ENCODE measurements around the gene RAX2. TPM values are rescaled to one million over a fixed set of nuclear protein-coding genes. Genes with fewer than 3 reads are reported as not detected.

The RAX2 gene
- total RNA-seq, 1 donor from 2014 or later: not detected

DNA sequence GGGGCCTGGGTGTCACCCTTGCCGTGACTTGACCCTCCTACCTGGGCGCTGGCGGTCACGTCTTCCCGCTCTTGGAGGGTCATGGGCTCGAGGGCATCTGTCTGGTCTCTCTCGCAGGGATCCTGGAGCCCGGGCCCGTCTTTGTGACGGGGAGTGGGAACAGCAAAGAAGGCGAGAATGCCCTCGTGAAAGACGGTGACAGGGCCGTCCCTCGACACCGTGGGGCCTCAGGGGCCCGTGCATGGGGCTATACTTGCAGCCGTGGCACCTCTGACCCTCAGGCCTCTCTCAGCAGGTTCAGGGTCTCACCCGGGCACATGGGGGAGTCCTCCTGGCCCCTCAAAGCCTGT is 35.1 kb upstream of the RAX2 start:
- no peaks in the 10 kb centered on the region for H3K4me1 ChIP-seq
- H3K9me3 ChIP-seq: no peaks in the 10 kb centered on the region
- DNase-seq (ENCODE audit: extremely low spot score in 2 of 2): no peak
- H3K4me3 ChIP-seq: no peak overlapping the region
- intact Hi-C loops (cut with DNase I): no loop called here
- H3K27ac ChIP-seq: no peak overlapping the region
- TF ChIP-seq POLR2A (IDR thresholded peaks at IDR 0.05): no peak
- no peak for TF ChIP-seq POLR2AphosphoS5 (IDR thresholded peaks at IDR 0.05; ENCODE audit: insufficient read depth in 1 of 2, low read depth in 1 of 2)
- TF ChIP-seq, protein P1, sequence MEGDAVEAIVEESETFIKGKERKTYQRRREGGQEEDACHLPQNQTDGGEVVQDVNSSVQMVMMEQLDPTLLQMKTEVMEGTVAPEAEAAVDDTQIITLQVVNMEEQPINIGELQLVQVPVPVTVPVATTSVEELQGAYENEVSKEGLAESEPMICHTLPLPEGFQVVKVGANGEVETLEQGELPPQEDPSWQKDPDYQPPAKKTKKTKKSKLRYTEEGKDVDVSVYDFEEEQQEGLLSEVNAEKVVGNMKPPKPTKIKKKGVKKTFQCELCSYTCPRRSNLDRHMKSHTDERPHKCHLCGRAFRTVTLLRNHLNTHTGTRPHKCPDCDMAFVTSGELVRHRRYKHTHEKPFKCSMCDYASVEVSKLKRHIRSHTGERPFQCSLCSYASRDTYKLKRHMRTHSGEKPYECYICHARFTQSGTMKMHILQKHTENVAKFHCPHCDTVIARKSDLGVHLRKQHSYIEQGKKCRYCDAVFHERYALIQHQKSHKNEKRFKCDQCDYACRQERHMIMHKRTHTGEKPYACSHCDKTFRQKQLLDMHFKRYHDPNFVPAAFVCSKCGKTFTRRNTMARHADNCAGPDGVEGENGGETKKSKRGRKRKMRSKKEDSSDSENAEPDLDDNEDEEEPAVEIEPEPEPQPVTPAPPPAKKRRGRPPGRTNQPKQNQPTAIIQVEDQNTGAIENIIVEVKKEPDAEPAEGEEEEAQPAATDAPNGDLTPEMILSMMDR (IDR thresholded peaks at IDR 0.05): no peak
- H3K36me3 ChIP-seq: no peaks in the 10 kb centered on the region
- no peaks in the 10 kb centered on the region for H3K27me3 ChIP-seq

DNA sequence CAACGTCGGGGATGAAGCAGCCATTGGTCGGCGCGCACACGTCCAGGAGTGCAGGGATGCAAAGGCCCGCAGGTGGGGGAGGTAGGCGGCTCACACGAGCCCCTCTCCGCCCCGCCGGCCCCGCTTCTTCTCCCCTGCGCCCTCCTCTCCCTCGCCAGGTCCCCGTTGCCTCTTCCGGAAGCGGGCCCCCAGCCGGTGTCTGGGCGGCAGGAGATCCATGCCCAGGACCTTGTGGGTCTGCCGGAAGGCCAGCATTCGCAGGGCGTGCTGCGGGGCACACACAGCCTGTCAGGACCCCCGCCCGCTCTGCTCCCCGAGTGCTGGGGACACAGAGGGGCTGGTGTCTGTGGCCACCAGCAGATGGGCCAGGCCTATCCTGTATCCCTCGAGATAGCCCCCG is 33.8 kb upstream of the RAX2 start:
- TF ChIP-seq POLR2A (IDR thresholded peaks at IDR 0.05) (no peak), POLR2AphosphoS5 (IDR thresholded peaks at IDR 0.05; ENCODE audit: insufficient read depth in 1 of 2, low read depth in 1 of 2) (no peak)
- TF ChIP-seq, protein P1 (IDR thresholded peaks at IDR 0.05): no peak
- no peaks in the 10 kb centered on the region for H3K27me3 ChIP-seq
- H3K36me3 ChIP-seq: no peaks in the 10 kb centered on the region
- no peak for DNase-seq (ENCODE audit: extremely low spot score in 2 of 2)
- H3K9me3 ChIP-seq: no peaks in the 10 kb centered on the region
- intact Hi-C loops (cut with DNase I): no loop called here
- no peak overlapping the region for H3K27ac ChIP-seq
- no peak overlapping the region for H3K4me3 ChIP-seq
- H3K4me1 ChIP-seq: peaks cover 12% of the 10 kb centered on the region

DNA sequence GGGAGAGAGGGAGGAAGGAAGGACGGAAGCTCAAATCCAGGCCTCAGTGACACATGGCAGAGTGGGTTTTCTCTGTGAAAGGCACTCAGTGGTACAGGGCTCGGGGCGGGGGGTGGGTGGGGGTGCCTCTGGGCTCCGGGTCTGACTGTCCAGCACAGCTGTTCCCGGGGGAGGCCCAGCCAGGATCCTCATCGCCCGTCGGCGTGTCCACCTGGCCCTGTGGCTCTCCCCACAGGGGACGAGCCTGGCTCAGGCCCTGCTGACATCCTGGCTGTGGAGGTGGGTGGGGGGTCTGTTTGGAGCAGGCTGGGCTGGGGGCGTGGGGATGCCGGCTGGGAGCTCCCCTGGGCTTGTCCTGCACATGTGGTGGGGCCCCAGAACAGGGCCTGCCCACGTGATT is 32.4 kb upstream of the RAX2 start:
- Histone ChIP-seq H3K27me3 (no peaks in the 10 kb centered on the region), H3K27ac (no peak overlapping the region), H3K9me3 (no peaks in the 10 kb centered on the region), H3K4me1 (peaks cover 12% of the 10 kb centered on the region), H3K36me3 (no peaks in the 10 kb centered on the region), H3K4me3 (no peak overlapping the region)
- no peak for DNase-seq (ENCODE audit: extremely low spot score in 2 of 2)
- no peak for TF ChIP-seq POLR2AphosphoS5 (IDR thresholded peaks at IDR 0.05; ENCODE audit: insufficient read depth in 1 of 2, low read depth in 1 of 2)
- no peak for TF ChIP-seq POLR2A (IDR thresholded peaks at IDR 0.05)
- TF ChIP-seq, protein P1 (IDR thresholded peaks at IDR 0.05): no peak
- intact Hi-C loops (cut with DNase I): no loop called here

DNA sequence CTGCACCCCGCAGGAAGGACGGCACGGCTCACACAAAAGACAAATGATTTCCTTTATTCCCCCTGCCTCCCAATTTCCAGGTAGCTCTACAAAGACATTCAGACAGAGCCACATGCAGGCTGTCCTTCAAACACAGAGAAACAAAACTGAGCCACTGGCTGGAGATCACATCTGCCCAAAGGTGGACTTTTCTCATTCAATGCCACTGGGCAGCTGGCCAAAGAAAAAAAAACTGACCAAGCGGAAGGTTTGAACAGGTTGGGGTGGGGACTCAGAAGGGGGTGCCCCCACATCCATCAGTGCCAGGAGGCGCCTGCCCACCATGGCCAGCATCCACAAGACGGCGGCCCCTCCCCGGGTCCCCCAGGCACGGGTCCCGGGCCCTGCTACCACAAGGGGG is 32.0 kb upstream of the RAX2 start:
- DNase-seq (ENCODE audit: extremely low spot score in 2 of 2): no peak
- Histone ChIP-seq H3K36me3 (no peaks in the 10 kb centered on the region), H3K4me3 (no peak overlapping the region), H3K9me3 (no peaks in the 10 kb centered on the region), H3K4me1 (peaks cover 12% of the 10 kb centered on the region), H3K27ac (no peak overlapping the region), H3K27me3 (no peaks in the 10 kb centered on the region)
- no peak for TF ChIP-seq POLR2AphosphoS5 (IDR thresholded peaks at IDR 0.05; ENCODE audit: insufficient read depth in 1 of 2, low read depth in 1 of 2)
- no peak for TF ChIP-seq POLR2A (IDR thresholded peaks at IDR 0.05)
- TF ChIP-seq, protein P1 (IDR thresholded peaks at IDR 0.05): no peak
- intact Hi-C loops (cut with DNase I): no loop called here

DNA sequence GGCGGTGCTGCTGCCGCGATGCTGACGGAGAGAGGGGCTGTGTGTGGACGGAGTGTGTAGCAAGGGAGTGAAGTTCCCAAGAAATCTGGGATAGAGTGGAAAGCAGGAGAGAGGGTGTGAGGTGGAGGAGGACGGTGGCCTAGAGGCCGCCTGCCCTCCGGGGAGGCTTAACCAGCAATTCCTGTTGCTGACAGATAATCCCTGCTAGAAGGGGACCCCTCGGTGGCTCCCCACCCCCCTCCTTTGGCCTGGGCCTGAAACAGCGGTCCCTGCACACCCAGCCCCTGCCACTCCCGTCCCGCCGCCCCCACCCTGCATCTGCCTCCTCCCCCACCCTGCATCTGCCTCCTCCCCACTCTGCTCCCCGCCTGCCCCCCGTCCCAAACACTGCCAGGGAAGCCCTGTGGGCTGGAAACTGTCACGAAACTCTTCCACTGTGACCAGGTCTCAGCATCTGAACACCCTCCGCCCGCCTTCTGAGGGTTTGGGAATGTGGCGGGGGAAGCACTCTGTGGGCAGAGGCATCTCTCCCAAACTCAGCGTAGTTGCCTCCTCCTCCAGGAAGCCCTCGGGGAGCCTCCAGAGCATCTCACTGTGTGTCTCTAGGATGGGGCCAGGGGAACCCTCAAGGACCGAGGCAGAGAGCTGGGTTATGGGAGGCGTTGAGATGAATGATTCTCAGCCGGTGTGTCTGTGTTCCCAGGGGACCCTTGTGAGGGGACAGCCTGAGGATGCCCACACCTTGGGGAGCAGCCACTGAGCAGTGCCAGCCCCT is 31.3 kb upstream of the RAX2 start:
- Histone ChIP-seq H3K27ac (no peak overlapping the region), H3K9me3 (no peaks in the 10 kb centered on the region), H3K4me3 (no peak overlapping the region), H3K36me3 (no peaks in the 10 kb centered on the region), H3K27me3 (no peaks in the 10 kb centered on the region), H3K4me1 (peaks cover 12% of the 10 kb centered on the region)
- no peak for DNase-seq (ENCODE audit: extremely low spot score in 2 of 2)
- intact Hi-C loops (cut with DNase I): no loop called here
- TF ChIP-seq POLR2A (IDR thresholded peaks at IDR 0.05) (no peak), POLR2AphosphoS5 (IDR thresholded peaks at IDR 0.05; ENCODE audit: insufficient read depth in 1 of 2, low read depth in 1 of 2) (no peak)
- TF ChIP-seq, protein P1 (IDR thresholded peaks at IDR 0.05): no peak
